GM19372 (cell line): ENCODE results near the gene IFNA17.
"Not testable (repeated sequence)": the region's sequence is repeated elsewhere in the genome, so short reads cannot be mapped to it uniquely, and the experiment has no call there.

Experiments used
- ATAC-seq: cut with Tn5 transposase; IDR thresholded peaks from one replicate; pipeline ENCODE4 v1.9.1; 2021; ENCODE audit warnings: mild to moderate bottlenecking, low read depth, moderate library complexity; ENCODE audit not compliant: unreplicated experiment

IFNA17 gene

DNA sequence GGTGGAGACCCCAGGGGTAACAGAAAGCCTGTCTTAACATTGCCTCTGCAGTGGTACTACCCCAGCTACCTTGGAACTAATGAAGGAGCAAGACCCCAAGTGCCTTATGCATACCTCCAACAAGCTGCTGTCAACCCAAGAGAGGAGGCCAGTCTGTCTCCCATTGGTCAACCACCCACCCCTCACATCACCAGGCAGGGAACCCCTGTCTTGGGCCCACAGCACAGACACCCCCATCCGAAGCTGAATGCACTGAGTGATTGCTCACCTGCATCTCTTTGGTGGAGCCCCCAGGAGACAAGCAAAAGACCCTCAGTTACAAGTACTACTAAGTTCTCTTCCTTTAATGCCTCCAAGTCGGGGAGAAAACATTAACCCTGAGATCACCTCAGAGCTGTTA is 15.9 kb downstream of the IFNA17 start:
- ATAC-seq, result not testable (repeated sequence)

GRCh38 chr9:21210782-21211181 is 17.2 kb downstream of the IFNA17 start:
- not testable (repeated sequence) for ATAC-seq

- ATAC-seq, result no peak
These were observed 17.7 kb downstream of the IFNA17 start for GRCh38 chr9:21210311-21210710.

GRCh38 chr9:21207043-21207442 is 21.0 kb downstream of the IFNA17 start, which contains the start of gene IFNA10:
TSS of gene IFNA10 (minus strand) at chr9:21207143. CDS start at chr9:21207097, 46 bp downstream.
- not testable (repeated sequence) for ATAC-seq

GRCh38 chr9:21205204-21205603 is 22.8 kb downstream of the IFNA17 start:
- no peak for ATAC-seq

GRCh38 chr9:21202105-21202504 is 25.9 kb downstream of the IFNA17 start, which contains the start of gene IFNA7:
TSS of gene IFNA7 (minus strand) at chr9:21202205. CDS start at chr9:21202165, 40 bp downstream.
- ATAC-seq, result not testable (repeated sequence)

DNA sequence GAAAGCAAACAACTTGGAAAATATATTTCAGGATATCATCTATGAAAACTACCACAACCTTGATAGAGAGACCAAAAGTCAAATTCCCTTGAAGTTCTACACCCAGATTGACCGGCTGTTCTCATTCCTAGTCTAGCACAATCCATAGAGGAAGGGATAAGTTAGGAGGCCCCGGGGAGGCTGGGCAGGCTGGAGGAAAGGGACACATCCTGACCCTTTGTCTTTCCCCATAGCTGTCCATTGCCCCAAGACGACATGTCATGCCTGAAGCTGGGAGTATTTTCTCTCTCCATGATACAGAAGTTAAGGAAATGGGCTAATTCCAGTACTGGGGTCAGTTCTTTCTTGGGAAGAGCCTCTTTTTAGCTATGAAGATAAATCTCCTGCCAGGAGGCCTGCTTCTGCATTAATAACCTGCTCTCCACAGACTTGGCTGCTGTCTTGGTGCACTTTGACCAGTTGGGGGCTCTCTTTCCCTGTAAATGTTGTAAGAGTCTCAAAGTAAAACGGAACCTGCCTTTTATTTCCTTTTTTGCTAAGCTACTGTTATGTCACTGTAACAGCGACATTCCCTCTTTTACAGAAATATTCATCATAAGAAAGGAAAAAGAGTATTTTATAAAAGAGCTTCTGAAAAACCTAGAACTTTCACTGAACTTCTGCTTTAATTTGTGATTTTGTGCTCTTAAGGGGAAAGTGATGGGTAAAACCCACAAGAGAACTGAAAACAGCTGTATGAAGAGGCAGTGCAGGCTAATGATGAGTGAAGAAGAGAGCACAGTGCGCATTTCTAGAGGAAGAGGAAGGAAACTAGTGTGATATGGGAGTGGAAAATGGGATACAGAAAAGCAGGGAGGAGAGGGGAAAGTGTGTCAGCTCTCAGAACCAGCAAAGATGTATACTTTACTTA is 32.9 kb downstream of the IFNA17 start:
- ATAC-seq, result peak; percentile 96

GRCh38 chr9:21187487-21187886 is 40.5 kb downstream of the IFNA17 start, which contains the start of gene IFNA4:
TSS of gene IFNA4 (minus strand) at chr9:21187587. CDS start at chr9:21187531, 56 bp downstream.
- not testable (repeated sequence) for ATAC-seq

DNA sequence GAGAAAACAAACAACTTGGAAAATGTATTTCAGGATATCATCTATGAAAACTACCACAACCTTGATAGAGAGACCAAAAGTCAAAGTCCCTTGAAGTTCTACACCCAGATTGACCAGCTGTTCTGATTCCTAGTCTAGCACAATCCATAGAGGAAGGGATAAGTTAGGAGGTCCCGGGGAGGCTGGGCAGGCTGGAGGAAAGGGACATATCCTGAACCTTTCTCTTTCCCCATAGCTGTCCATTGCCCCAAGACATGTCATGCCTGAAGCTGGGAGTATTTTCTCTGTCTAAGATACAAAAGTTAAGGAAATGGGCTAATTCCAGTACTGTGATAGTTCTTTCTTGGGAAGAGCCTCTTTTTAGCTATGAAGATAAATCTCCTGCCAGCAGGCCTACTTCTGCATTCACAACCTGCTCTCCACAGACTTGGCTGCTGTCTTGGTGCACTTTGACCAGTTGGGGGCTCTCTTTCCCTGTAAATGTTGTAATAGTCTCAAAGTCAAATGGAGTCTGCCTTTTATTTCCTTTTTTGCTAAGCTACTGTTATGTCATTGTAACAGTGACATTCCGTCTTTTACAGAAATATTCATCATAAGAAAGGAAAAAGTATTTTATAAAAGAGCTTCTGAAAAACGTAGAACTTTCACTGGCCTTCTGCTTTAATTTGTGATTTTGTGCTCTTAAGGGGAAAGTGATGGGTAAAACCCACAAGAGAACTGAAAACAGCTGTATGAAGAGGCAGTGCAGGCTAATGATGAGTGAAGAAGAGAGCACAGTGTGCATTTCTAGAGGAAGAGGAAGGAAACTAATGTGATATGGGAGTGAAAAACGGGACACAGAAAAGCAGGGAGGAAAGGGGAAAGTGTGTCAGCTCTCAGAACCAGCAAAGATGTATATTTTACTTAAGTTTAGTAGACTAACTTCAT is 44.9 kb downstream of the IFNA17 start:
- ATAC-seq, result peak; percentile 79
